Liver (tissue), 9 donors: Measurements from ENCODE around the gene CDC42BPB. TPM values are rescaled to one million over a fixed set of nuclear protein-coding genes. Genes with fewer than 3 reads are reported as not detected.

ENCODE experiments used
- DNase-seq: peaks from one replicate; pipeline ENCODE4 v3.0.0-alpha.2; 2017; ENCODE audit warnings: low spot score
- H3K27ac ChIP-seq, 2 donors: one replicate each; pipeline ENCODE4 v1.7.0; 2013; ENCODE audit warnings: inconsistent platforms in 2 of 2, low read length in 2 of 2, control low read depth in 1 of 2, low read depth in 1 of 2, mild to moderate bottlenecking in 1 of 2
- H3K27me3 ChIP-seq, 4 donors: one replicate each; pipeline versions ENCODE4 v1.6.1 to v1.7.0; 2013; ENCODE audit warnings: low read length in 3 of 4, inconsistent platforms in 1 of 4, mild to moderate bottlenecking in 1 of 4, moderate library complexity in 1 of 4; ENCODE audit not compliant: control insufficient read depth in 4 of 4, insufficient read depth in 4 of 4
- H3K36me3 ChIP-seq, 4 donors: one replicate each; pipeline versions ENCODE4 v1.6.1 to v1.7.0; 2013; ENCODE audit warnings: low read length in 3 of 4, mild to moderate bottlenecking in 3 of 4, low read depth in 1 of 4, moderate library complexity in 1 of 4; ENCODE audit not compliant: control insufficient read depth in 4 of 4, insufficient read depth in 3 of 4
- H3K4me1 ChIP-seq, 4 donors: one replicate each; pipeline versions ENCODE4 v1.6.1 to v1.7.0; 2013; ENCODE audit warnings: low read length in 3 of 4, mild to moderate bottlenecking in 3 of 4, moderate library complexity in 1 of 4; ENCODE audit not compliant: control insufficient read depth in 4 of 4, insufficient read depth in 4 of 4
- H3K4me3 ChIP-seq, 3 donors: one replicate each; pipeline versions ENCODE4 v1.6.1 to v1.7.0; 2013; ENCODE audit warnings: low read length in 3 of 3, control low read depth in 1 of 3, low read depth in 1 of 3, mild to moderate bottlenecking in 1 of 3
- H3K9ac ChIP-seq, 2 donors: one replicate each; pipeline ENCODE4 v1.7.0; 2013; ENCODE audit warnings: low read length in 2 of 2, mild to moderate bottlenecking in 2 of 2, moderate library complexity in 2 of 2, control low read depth in 1 of 2, low read depth in 1 of 2
- H3K9me3 ChIP-seq, 4 donors: one replicate each; pipeline versions ENCODE4 v1.6.1 to v1.7.0; 2013; ENCODE audit warnings: low read length in 3 of 4; ENCODE audit not compliant: control insufficient read depth in 4 of 4
- EGR1 ChIP-seq, 2 donors: IDR thresholded peaks; 2 replicates each; pipeline ENCODE4 v1.6.1; 2016 to 2018; ENCODE audit warnings: antibody characterized with exemption in 2 of 2, low read depth in 2 of 2
- FOXA1 ChIP-seq: IDR thresholded peaks from 2 replicates; pipeline ENCODE4 v1.6.1; 2016; ENCODE audit warnings: antibody characterized with exemption
- FOXA2 ChIP-seq: IDR thresholded peaks from 2 replicates; pipeline ENCODE4 v1.6.1; 2016; ENCODE audit warnings: antibody characterized with exemption
- GABPA ChIP-seq, 2 donors: IDR thresholded peaks in 1 of 2; conservative IDR thresholded peaks in 1 of 2; 2 replicates each; pipeline ENCODE4 v1.6.1; 2016; ENCODE audit warnings: antibody characterized with exemption in 2 of 2, mild to moderate bottlenecking in 1 of 2, moderate library complexity in 1 of 2
- HNF4A ChIP-seq, 2 donors: conservative IDR thresholded peaks; 2 replicates each; pipeline ENCODE4 v1.6.1; 2016; ENCODE audit warnings: antibody characterized with exemption in 2 of 2, mild to moderate bottlenecking in 2 of 2
- HNF4G ChIP-seq: IDR thresholded peaks from 2 replicates; pipeline ENCODE4 v1.6.1; 2016; ENCODE audit warnings: antibody characterized with exemption
- JUND ChIP-seq, 2 donors: IDR thresholded peaks; 2 replicates each; pipeline ENCODE4 v1.6.1; 2016; ENCODE audit warnings: antibody characterized with exemption in 2 of 2
- NR2F2 ChIP-seq: IDR thresholded peaks from 2 replicates; pipeline ENCODE4 v1.6.1; 2016; ENCODE audit warnings: antibody characterized with exemption
- RXRA ChIP-seq, 2 donors: IDR thresholded peaks; 2 replicates each; pipeline ENCODE4 v1.6.1; 2017 to 2018; ENCODE audit warnings: antibody characterized with exemption in 2 of 2, mild to moderate bottlenecking in 1 of 2
- SP1 ChIP-seq: IDR thresholded peaks from 2 replicates; pipeline ENCODE4 v1.6.1; 2018; ENCODE audit warnings: antibody characterized with exemption, mild to moderate bottlenecking
- WGBS: extraction: QIAGEN DNeasy Blood & Tissue Kit; methylation state at CpG from one replicate; pipeline ENCODE4 v1.1.7; 2013; 5-methylcytosine and 5-hydroxymethylcytosine counted together
- polyA plus RNA-seq, 2 donors: library from polyadenylated mRNA; stranded (reverse) in 1 of 2; unstranded in 1 of 2; fragments of 200-250 nt in 1 of 2; fragments of >200 nt in 1 of 2; fragmentation: Nextera tagmentation in 1 of 2; extraction: Ambion mirVana in 1 of 2; gene quantifications; one replicate each; pipeline versions ENCODE4 v1.2.1 to v1.2.3, GENCODE V29; 2013 to 2015
- total RNA-seq, 2 donors: library from RNA; depleted of rRNA; stranded (reverse); fragments of >200 nt; gene quantifications; one replicate each; pipeline ENCODE4 v1.2.3, GENCODE V29; 2014
- TF ChIP-seq, protein P1 (sequence below): IDR thresholded peaks from 2 replicates; pipeline ENCODE4 v1.6.1; 2016; ENCODE audit warnings: antibody characterized with exemption
- TF ChIP-seq, protein P2 (sequence below): IDR thresholded peaks from 2 replicates; pipeline ENCODE4 v1.6.1; 2016; ENCODE audit warnings: antibody characterized with exemption
- TF ChIP-seq, protein P3 (sequence below): IDR thresholded peaks from 2 replicates; pipeline ENCODE4 v1.6.1; 2016; ENCODE audit warnings: antibody characterized with exemption, mild to moderate bottlenecking
- donor health status: healthy.
- donor health status: healthy.
- donor health status: healthy.
- donor health status: healthy.
- donor health status: healthy.

The CDC42BPB gene
- total and polyA plus RNA-seq, 4 donors: 4.1 to 78.7 (median 29.7) TPM

DNA sequence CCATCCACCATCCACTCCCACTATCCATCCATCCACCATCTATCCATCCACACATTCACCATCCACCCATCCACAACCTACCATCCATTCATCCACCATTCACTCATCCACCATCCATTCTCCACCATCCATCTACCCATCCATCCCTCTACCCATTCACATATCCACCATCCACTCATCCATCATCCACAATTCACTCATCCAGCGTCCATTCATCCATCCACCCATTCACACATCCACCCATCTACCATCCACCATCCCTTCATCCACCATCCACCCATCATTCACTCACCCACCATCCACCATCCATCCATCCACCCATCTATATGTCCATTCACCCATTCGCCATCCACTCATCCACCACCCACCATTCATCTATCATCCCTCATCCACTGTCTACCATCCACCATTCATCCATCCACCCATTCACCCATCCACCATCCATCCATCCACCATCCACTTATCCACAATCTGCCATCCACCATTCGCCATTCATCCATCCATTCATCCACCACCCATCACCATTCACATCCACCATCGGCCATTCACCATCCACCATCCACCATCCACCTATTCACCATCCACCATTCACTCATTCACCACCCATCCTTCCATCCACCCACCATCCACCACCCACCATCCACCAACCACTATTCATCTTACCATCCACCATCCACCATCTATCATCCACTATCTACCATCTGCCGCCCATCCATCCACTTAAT lies 136.9 kb downstream of the CDC42BPB start:
- WGBS: 95% methylated on average over 5 of the region's 5 CpGs
- H3K27me3 ChIP-seq: no peaks in the 10 kb centered on the region
- H3K9ac ChIP-seq: no peak overlapping the region
- H3K4me3 ChIP-seq: no peak overlapping the region
- peaks cover 9 to 23% (median 16%) of the 10 kb centered on the region in 4 donors for H3K4me1 ChIP-seq
- no peak overlapping the region for H3K27ac ChIP-seq
- H3K36me3 ChIP-seq: no peaks in the 10 kb centered on the region
- no peaks in the 10 kb centered on the region for H3K9me3 ChIP-seq
- TF ChIP-seq SP1: no peak
- TF ChIP-seq NR2F2: no peak
- no peak for TF ChIP-seq HNF4G
- TF ChIP-seq EGR1 (IDR thresholded peaks at IDR 0.05; ENCODE audit: low read depth in 2 of 2): no peak
- no peak for TF ChIP-seq RXRA (IDR thresholded peaks at IDR 0.05)
- TF ChIP-seq, protein P1, sequence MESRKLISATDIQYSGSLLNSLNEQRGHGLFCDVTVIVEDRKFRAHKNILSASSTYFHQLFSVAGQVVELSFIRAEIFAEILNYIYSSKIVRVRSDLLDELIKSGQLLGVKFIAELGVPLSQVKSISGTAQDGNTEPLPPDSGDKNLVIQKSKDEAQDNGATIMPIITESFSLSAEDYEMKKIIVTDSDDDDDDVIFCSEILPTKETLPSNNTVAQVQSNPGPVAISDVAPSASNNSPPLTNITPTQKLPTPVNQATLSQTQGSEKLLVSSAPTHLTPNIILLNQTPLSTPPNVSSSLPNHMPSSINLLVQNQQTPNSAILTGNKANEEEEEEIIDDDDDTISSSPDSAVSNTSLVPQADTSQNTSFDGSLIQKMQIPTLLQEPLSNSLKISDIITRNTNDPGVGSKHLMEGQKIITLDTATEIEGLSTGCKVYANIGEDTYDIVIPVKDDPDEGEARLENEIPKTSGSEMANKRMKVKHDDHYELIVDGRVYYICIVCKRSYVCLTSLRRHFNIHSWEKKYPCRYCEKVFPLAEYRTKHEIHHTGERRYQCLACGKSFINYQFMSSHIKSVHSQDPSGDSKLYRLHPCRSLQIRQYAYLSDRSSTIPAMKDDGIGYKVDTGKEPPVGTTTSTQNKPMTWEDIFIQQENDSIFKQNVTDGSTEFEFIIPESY: no peak
- no peak for TF ChIP-seq JUND (IDR thresholded peaks at IDR 0.05)
- TF ChIP-seq, protein P2, sequence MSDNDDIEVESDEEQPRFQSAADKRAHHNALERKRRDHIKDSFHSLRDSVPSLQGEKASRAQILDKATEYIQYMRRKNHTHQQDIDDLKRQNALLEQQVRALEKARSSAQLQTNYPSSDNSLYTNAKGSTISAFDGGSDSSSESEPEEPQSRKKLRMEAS: no peak
- no peak for TF ChIP-seq HNF4A (conservative IDR thresholded peaks at IDR 0.05)
- TF ChIP-seq FOXA2: no peak
- DNase-seq: no peak

DNA sequence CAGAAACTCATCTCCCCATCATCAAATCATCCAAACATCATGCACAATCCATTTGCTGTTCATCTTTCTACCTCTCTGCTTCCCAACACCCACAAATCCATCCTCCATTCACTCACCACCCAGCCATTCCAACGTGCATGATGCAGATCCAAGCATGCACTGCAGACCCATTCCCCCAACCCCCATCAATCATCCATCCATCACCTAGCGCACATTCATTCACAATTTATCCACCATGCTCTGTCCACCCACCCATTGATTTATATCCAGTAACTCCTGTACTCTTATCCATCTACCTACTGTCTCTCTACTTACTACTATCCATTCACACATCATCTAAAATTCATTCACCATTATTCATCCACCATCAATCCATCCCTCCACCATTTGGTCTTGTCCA lies 138.9 kb downstream of the CDC42BPB start:
- H3K27me3 ChIP-seq: no peaks in the 10 kb centered on the region
- no peaks in the 10 kb centered on the region for H3K36me3 ChIP-seq
- DNase-seq: no peak
- no peaks in the 10 kb centered on the region for H3K9me3 ChIP-seq
- peaks cover 8 to 24% (median 17%) of the 10 kb centered on the region in 4 donors for H3K4me1 ChIP-seq
- no peak overlapping the region for H3K9ac ChIP-seq
- no peak overlapping the region for H3K27ac ChIP-seq
- no peak overlapping the region for H3K4me3 ChIP-seq
- TF ChIP-seq HNF4G (no peak), HNF4A (conservative IDR thresholded peaks at IDR 0.05) (no peak), FOXA1 (no peak), SP1 (no peak), GABPA (IDR thresholded peaks at IDR 0.05 in 1 of 2, conservative IDR thresholded peaks at IDR 0.05 in 1 of 2) (no peak), EGR1 (IDR thresholded peaks at IDR 0.05; ENCODE audit: low read depth in 2 of 2) (no peak)
- TF ChIP-seq, protein P3, sequence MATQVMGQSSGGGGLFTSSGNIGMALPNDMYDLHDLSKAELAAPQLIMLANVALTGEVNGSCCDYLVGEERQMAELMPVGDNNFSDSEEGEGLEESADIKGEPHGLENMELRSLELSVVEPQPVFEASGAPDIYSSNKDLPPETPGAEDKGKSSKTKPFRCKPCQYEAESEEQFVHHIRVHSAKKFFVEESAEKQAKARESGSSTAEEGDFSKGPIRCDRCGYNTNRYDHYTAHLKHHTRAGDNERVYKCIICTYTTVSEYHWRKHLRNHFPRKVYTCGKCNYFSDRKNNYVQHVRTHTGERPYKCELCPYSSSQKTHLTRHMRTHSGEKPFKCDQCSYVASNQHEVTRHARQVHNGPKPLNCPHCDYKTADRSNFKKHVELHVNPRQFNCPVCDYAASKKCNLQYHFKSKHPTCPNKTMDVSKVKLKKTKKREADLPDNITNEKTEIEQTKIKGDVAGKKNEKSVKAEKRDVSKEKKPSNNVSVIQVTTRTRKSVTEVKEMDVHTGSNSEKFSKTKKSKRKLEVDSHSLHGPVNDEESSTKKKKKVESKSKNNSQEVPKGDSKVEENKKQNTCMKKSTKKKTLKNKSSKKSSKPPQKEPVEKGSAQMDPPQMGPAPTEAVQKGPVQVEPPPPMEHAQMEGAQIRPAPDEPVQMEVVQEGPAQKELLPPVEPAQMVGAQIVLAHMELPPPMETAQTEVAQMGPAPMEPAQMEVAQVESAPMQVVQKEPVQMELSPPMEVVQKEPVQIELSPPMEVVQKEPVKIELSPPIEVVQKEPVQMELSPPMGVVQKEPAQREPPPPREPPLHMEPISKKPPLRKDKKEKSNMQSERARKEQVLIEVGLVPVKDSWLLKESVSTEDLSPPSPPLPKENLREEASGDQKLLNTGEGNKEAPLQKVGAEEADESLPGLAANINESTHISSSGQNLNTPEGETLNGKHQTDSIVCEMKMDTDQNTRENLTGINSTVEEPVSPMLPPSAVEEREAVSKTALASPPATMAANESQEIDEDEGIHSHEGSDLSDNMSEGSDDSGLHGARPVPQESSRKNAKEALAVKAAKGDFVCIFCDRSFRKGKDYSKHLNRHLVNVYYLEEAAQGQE: no peak
- WGBS: 60% methylated on average over 2 of the region's 2 CpGs
